Activated CD8-positive, alpha-beta memory T cell treated with anti-CD3 and anti-CD28 coated beads, Interleukin-2, amount 50 U/mL, for 24 hours (primary cell): Measurements from ENCODE around the gene PSME2.

ENCODE experiments used
- DNase-seq: peaks from one replicate; pipeline ENCODE4 v3.0.0-alpha.2; 2020; ENCODE audit errors: extremely low read depth

PSME2 gene

GRCh38 chr14:24135834-24136683 is 10.4 kb downstream of the PSME2 start, which contains the start of gene PSME1:
Gene PSME1, plus strand, starts transcription at chr14:24136194. Its CDS starts 69 bp downstream, at chr14:24136263.
- peak; percentile 77 for DNase-seq

- no peak for DNase-seq
These were observed 10.9 kb downstream of the PSME2 start for GRCh38 chr14:24135584-24135833.

- no peak for DNase-seq
These were observed 12.7 kb downstream of the PSME2 start for GRCh38 chr14:24133735-24134134.

DNA sequence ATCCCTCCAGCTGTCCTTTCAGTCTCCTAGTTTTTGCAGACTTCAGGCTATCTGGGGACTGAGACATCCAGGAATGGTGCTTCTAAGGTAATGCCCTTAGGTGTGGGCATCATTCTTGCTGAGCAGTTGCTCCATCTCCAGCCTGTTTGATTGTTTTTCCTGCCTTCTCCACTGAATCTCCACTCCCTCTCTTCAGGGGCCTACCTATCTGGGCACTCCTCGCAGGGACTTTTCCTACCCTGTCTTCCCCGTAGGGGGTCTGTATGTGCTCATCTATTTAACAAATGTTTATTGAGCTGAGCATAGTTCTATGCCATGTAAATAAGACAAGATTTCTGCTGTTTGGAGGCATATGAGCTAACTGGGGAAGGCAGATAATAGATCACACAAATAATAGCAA is 13.4 kb downstream of the PSME2 start:
- no peak for DNase-seq

DNA sequence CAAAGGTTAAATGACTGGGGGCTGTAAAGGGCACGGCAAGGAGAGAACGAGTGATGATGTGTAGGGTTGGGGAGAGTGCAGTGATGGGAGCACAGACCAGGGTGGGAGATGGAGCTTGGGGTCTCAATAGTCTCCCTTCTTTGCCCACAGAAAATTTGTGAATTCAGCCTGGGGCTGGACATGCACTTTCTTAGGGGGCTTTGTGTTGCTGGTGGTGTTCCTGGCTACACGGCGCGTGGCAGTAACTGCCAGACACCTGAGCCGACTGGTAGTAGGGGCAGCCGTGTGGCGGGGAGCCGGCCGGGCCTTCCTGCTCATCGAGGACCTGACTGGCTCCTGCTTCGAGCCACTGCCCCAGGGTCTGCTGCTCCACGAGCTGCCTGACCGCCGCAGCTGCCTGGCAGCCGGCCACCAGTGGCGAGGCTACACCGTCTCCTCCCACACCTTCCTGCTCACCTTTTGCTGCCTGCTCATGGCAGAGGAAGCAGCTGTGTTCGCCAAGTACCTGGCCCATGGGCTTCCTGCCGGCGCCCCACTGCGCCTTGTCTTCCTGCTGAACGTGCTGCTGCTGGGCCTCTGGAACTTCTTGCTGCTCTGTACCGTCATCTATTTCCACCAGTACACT is 14.2 kb downstream of the PSME2 start:
- no peak for DNase-seq

- no peak for DNase-seq
These were observed 14.9 kb downstream of the PSME2 start for GRCh38 chr14:24131549-24131966.

GRCh38 chr14:24130717-24131548 is 15.5 kb downstream of the PSME2 start:
- DNase-seq = no peak

DNA sequence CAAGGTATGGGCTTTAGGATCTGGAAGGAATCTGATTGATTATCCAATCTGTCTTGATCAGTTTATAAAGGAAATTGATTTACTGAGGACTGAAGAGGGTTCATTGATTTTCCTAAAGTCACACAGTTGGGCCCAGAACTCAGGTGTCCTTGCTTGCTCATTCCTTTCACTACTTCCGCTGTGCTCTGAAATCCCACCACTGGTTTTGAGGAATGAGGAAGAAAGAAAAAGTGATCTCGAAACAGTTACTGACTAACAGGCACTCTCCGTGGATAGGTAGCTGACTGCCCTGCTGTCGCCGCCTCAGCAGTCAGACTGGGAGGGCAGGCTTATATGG is 16.1 kb downstream of the PSME2 start, which contains the start of gene FITM1:
Gene FITM1, plus strand, starts transcription at position 280 of the 337 bp plus-strand sequence. CDS start 905 bp downstream, outside the sequence.
- DNase-seq = no peak

GRCh38 chr14:24129410-24129998 is 16.9 kb downstream of the PSME2 start:
- no peak for DNase-seq

- DNase-seq = no peak
These were observed 18.7 kb downstream of the PSME2 start for GRCh38 chr14:24127673-24128072.

- no peak for DNase-seq
These were observed 19.5 kb downstream of the PSME2 start for GRCh38 chr14:24126939-24127338.

GRCh38 chr14:24123424-24124417 is 22.7 kb downstream of the PSME2 start:
- no peak for DNase-seq

DNA sequence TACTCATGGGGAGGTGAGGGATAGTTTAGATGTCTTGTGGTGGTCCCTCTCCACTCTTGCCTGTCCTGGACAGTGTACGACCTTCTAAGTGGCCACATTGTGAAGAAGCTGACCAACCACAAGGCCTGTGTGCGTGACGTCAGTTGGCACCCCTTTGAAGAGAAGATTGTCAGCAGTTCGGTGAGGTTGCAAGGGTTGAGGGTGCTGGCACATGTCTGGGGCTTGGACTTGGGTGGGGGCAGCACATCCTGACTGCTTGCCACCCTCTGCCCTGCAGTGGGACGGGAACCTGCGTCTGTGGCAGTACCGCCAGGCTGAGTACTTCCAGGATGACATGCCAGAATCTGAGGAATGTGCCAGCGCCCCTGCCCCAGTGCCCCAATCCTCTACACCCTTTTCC is 23.5 kb downstream of the PSME2 start:
- DNase-seq = no peak

DNA sequence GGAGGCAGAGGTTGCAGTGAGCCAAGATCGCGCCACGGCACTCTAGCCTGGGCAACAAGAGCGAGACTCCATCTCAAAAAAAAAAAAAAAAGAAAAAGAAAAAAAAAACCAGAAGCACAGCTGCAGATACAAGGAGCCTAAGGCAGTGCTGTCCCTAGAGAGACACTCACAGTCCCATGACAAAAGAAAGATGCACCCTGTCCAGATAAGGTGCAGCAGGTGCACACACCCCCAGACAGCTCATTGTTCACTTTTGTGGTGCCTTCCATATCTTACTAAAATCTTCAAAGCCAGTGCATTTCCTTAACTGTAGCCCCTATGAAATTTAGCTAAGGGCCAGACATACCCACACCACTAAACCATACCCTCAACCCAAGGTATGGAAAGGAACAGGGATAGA is 24.0 kb downstream of the PSME2 start:
- no peak for DNase-seq

- DNase-seq = no peak
These were observed 25.2 kb downstream of the PSME2 start for GRCh38 chr14:24121210-24121609.

DNA sequence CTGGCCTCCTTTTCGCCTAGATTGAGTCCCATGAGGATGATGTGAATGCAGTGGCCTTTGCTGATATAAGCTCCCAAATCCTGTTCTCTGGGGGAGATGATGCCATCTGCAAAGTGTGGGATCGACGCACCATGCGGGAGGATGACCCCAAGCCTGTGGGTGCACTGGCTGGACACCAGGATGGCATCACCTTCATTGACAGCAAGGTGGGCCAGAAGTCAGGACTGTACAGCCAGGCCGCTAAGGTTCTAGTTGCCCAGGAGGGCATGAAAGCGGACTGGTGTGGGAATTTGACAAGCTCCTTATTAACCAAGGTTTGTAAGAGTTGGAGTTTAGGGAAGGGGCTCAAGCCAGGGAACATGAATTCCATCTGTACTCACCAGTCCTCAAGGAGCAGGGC is 26.7 kb downstream of the PSME2 start:
- DNase-seq = no peak

DNA sequence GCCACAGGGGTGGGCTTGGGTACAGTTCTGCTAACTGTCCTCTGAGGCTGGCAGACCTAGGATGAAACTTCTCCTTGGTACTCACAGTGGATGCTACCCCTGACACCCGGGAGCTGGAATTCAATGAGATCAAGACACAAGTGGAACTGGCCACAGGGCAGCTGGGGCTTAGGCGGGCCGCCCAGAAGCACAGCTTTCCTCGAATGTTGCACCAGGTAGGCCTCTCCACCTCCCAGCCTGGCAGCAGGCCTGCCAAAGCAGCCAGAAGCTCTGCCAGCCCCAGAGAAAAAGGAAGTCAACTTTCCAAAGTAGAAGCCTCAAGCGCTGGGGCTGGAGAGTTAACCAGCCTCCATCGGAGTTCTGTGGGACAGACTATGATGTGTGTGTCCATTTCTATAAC is 29.2 kb downstream of the PSME2 start:
- no peak for DNase-seq

GRCh38 chr14:24116128-24116814 is 30.1 kb downstream of the PSME2 start:
- DNase-seq = no peak

- no peak for DNase-seq
These were observed 30.8 kb downstream of the PSME2 start for GRCh38 chr14:24115422-24116127.
